SH-SY5Y (cell line): Measurements from ENCODE around the gene HLA-DOB.

Experiments used
- GATA2 ChIP-seq: IDR thresholded peaks from 2 replicates; pipeline ENCODE4 v1.6.1; 2011; ENCODE audit warnings: mild to moderate bottlenecking, low read depth, low read length
- GATA3 ChIP-seq: IDR thresholded peaks from 2 replicates; pipeline ENCODE4 v1.6.1; 2011; ENCODE audit warnings: low read depth, mild to moderate bottlenecking, low read length, moderate library complexity

Gene HLA-DOB

DNA sequence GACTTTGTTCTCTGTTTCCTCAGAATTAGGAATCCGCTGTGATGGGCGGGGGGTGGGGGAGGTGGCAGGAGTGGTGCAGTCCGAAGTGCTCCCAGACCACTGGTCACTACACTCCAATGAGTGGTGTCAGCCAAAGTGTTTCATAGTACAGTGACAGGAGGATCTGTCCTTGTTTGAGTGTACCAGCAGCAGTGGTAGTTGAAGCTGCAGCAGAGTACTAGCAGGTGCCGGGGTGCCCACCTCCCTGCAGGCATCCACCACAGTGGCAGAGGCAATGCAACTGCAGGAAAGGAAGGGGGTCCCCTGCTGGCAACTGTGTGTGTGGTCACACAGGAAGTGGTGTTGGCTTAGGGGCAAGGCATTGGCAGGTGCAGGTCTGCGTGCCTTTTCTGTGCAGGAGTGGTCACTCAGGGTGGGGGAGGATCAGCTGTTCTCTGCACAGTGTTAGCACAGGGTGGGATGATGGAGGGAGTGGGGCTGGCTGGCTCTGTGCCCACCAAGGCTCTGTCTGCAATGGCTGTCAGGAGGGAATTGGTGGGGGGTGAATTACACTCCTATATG, 9.7 kb downstream of the HLA-DOB start:
- no peak for TF ChIP-seq GATA2
- no peak for TF ChIP-seq GATA3

DNA sequence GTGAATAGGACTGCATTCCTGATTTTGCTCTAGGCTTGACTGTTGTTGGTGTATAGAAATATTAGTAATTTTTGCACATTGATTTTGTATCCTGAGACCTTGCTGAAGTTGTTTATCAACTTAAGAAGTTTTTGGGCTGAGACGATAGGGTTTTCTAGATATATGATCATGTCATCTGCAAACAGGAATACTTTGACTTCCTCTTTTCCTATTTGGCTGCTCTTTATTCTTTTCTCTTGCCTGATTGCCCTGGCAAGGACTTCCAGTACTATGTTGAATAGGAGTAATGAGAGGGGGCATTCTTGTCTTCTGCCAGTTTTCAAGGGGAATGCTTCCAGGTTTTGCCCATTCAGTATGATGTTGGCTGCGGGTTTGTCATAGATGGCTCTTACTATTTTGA, 13.4 kb downstream of the HLA-DOB start:
- TF ChIP-seq GATA3 (no peak), GATA2 (no peak)

DNA sequence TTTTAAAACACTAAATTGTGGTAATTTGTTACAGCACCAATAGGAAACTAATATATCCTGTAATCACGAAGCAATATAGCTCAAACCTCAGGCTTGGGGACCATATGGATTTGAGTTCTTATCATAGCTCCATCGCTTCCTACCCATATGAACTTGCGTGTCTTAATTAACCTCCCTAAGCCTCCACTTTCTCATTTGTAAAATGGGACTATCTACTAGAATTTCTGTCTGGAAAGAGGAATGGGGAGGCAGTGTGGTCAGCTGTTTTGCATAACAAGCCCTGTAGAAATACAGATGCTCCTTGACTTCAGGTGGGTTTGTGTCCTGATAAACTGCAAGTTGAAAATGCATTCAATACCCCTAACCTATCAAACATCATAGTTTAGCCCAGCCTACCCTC, 17.1 kb downstream of the HLA-DOB start:
- no peak for TF ChIP-seq GATA2
- TF ChIP-seq GATA3 = no peak

DNA sequence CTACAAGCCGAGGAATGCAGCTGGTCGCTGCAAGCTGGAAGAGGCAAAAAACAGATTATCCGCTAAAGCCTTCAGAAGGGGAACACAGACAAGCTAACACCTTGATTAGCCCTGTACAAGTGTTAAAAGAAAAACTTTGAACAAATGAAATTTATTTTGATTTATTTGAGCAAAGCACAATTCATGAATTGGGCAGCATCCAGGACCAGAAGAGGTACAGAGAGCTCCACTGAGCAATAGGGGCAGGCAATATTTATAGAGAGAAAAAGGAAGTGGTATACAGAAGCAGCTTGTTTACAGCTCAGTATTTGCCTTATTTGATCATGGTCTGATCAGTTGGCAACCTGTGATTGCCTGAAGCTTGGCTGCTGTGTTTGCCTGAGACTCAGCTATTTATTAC, 17.6 kb downstream of the HLA-DOB start:
- no peak for TF ChIP-seq GATA3
- no peak for TF ChIP-seq GATA2

DNA sequence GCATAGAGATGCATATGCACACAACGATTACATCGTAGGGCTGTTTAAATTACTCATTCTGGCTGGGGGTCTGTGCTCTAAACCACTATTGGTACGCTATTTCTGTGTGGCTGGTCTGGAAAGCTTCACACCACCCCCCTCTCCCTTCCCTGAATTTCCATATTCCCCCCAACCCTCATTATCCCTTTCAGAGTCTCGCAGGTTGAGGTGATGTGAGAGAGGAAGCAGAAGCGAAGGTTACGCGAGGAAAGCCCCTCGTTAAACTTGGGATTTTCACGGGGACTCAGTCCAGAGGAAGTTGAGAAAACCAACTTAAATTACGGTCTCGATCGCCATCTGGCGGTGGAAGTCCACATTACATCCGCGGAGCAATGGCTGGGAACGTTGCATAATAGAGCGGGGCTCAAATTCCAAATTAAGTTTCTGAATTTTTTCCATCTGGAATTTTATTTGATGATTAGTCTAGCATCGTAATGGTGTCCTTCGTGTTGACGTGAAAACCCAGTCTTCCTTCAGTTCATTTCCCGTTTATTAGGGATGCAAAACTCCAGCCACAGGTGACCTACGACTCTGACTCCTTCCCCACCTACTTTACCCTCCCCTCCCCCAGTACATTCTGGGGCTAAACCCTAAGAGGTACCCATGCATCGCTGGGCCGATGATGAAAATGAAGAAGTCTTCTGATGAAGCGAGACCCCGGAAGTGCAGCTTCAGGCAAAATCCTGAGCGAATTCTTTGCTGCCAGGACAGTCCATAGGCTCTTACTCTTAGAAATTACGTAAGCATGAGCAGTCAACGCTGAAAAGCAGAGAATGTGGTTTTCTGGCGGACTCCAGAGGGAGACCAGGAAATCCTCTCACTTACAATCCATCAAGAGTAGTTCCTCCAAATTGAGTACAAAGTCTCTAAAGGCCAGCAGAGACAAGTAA, 19.7 kb downstream of the HLA-DOB start:
- no peak for TF ChIP-seq GATA2
- no peak for TF ChIP-seq GATA3

DNA sequence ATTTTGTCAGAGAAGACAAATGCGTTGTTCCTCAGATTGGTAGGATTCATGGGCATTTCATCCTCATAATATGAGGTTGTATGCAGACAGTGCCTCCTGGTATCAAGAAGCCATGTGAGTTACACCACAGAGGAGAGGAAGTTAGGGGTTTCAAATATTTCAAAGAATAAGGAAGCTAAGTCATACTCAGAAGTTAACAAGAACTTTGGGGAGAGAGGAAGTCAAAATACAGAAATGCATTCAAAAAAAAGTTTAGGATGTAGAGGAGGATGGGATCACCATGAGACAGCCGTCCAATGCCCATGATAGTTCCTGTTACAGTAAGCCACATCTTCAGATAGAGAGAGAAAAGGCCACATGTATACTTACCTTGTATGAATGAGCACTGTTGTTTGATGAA, 22.3 kb downstream of the HLA-DOB start:
- TF ChIP-seq GATA3 = no peak

DNA sequence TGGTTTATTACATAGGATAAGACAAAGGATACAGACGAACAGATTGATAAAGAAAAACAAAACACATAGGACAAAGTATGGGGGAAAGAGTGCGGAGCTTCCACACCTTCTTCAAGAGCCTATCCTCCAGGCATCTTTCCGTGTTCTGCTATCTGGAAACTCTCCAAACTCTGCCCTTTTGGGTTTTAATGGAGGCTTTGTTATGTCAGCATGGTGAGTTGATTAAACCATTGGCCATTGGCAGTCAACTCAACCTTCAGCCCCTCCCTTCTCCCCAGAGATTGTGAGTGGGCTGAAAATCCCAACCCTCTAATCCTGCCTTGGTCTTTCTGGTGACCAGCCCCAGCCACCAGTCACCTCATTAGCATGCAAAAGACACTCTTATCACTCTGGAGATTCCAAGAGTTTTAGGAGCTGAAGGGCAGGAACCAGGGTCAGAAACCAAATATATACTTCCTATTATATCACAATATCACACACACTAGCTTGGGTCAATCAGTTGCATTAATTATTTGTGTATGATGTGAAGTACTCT, 23.8 kb downstream of the HLA-DOB start:
- TF ChIP-seq GATA3 (no peak), GATA2 (no peak)

DNA sequence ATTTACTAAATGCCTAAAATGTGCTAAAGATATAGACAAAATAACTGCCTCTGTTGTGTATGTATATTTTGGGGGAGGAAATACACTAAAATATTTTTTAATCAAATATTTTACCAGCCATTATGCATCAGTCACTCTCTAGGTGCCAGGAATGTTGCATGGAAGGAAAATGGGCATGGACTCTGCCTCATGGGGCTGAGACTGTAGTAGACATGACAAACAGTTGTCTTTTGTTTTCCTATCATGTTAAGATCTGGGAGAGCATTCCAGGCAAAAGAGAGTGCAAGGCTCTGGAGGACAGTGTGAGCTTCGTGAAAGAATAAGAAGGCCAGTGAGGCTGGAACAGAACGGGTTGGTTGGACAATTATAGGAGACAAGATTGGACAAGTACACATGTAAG, 26.5 kb downstream of the HLA-DOB start:
- TF ChIP-seq GATA2 = no peak
- TF ChIP-seq GATA3 = no peak

DNA sequence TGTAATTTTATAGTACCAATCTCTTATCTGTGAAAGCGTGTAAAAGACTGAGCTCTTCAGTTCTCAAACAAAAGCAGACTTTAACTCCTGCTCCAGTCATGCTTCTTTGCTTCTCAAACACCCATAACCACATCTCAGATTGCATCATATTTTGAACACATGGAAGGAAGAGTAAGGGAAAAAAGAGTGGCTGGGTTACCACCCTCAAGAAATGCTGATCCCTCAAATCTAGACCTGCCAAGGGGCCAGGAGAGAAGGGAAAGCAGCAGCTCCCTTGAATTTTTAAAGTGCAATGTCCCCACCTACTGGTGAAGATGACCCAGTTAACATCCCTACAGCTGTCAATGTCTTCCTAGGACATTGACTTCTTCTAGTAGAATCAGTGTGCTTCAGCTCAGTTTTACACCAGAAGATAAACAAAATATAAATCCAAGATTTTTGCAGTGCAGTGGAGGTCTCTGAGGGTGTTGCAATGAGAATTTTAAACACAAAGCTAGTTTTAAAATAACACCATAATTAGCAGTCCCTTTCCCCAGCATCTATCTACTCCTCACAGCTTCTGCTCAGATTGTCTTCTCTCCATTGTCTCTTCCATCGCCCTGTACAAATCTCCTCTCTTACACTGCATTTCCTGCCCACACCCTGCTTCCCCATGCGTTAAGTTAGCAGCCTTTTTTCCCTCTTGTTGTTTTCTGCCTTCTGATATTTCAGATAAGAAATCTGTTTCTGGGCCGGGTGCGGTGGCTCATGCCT, 30.8 kb downstream of the HLA-DOB start:
- no peak for TF ChIP-seq GATA3
- no peak for TF ChIP-seq GATA2

DNA sequence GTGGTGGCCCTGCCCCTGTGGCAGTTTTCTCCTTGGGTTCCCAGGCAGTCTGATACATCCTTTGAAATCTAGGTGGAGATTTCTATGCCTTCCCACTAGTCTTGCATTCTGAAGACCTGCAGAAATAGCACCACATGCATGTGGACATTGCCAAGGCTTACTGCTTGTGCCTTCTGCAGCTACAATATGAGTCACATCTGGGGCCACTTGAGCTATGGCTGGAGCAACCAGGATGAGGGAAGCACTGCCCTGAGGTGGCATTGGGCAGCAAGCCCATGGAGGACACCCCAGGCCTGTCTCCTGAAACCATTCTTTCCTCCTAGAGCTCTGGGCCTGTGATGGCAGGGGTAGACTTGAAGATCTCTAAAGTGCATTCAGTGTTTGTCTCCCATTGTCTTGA, 37.8 kb downstream of the HLA-DOB start:
- TF ChIP-seq GATA2 (no peak), GATA3 (no peak)

DNA sequence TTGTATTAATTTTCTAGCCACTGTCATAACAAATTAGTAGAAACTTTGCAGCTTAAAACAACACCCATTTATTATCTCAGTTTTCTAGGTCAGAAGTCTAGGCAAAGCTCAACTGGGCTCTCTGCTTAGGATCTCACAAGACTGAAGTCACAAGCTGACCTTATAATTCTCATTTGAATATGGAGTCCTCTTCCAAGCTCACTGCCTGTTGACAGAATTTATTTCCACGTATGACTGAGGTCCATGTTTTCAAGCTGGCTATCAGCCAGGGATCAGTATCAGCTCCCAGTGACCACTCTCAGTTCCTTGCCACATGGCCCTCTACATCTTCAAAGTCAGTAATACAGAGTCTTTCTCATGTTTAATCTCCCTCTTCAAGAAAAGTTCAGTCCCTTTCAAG, 41.7 kb downstream of the HLA-DOB start:
- TF ChIP-seq GATA3 (no peak), GATA2 (no peak)

DNA sequence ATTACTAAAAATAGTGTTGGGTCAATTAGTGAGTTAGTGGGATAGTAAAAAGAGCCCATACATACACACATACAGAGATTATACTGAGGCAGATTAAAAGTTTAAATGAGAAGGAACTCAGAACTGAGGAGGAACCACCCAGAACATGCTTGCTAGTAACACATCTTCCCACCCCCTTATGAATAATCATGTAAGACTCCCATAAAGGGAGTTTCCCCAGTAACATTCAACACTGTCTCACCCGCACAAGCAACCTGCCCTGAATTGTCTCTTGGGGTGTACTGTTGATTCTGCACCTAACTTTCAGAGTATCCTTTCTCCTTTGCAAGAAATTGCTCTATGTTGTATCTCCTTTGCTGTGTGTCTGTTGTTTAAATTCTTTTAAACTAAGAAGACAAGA, 42.4 kb downstream of the HLA-DOB start:
- no peak for TF ChIP-seq GATA3

DNA sequence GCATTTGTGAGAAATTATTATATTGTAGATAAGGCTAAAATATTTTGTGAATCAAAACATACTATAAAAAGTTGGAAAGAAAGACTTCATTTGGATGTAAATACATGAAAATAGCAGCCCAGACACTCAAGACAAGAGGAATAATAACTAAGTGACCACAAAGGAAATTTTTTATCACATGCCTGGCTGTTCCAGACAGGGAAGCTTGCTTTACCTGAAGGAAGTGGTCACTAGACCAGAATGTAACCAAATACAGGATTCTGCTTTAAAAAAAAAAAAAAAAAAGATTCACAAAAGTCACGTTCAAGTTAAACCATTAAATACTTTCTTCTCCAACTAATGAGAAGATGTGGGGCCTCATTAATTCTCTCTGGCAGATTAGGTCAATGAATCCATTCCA, 44.1 kb downstream of the HLA-DOB start:
- TF ChIP-seq GATA2 (no peak), GATA3 (no peak)

DNA sequence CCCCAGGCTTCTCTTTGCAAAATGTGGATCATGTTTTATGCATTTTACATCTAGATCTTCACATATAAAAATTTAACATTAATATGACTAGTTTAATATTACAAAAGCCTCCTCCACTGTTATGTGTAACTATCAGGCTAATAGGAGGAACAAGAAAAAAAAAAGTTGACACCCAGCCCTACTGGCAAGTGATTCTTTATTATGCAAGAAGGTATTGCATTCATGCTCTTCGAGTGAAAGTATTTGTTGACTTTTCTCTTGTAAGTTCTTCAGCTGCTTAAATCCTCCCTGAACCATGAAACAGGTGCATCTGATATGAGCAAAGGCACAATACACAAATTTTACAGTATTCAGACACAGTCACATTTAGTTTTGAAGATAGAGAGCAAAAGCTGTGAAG, 52.8 kb downstream of the HLA-DOB start:
- TF ChIP-seq GATA2 (no peak), GATA3 (no peak)

DNA sequence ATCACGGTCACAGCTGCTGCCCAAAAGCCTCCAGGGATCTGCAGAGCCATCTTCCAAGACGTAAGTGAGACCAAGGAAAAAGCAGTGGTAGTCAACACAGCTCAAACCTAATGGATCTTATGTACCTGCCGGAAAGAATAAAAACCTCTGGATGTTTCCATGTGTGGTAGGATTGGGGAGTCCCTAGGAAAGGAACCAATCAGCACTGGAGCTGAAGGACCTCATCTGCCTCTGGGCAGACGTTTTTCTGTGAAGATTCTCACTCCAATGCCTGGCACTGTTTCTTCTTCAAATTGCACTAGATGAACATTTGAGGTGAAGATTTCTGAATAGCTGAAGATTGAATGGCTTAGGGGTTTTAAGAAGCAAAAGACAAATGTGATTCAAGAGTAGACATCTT, 53.4 kb downstream of the HLA-DOB start, which contains the start of gene HLA-DQB2:
Gene HLA-DQB2 (minus strand): TSS at position 112 of the 400 bp plus-strand sequence. CDS start 62 bp downstream, at position 50.
- TF ChIP-seq GATA2 = no peak
